Esophagus (tissue), 2 donors: Measurements from ENCODE around the gene CCNO. TPM values are rescaled to one million over a fixed set of nuclear protein-coding genes. Genes with fewer than 3 reads are reported as not detected.
A peak's percentile ranks its signal among the peaks of the same experiment; 100 is the strongest.

Experiments used
- H3K27ac ChIP-seq, 2 donors: one replicate each; pipeline ENCODE4 v1.5.1; 2013; ENCODE audit warnings: low read depth in 2 of 2, mild to moderate bottlenecking in 2 of 2, inconsistent platforms in 1 of 2, low read length in 1 of 2, moderate library complexity in 1 of 2
- H3K27me3 ChIP-seq, 2 donors: one replicate each; pipeline ENCODE4 v1.6.1; 2013; ENCODE audit warnings: low read length in 2 of 2, control low read depth in 1 of 2, mild to moderate bottlenecking in 1 of 2; ENCODE audit not compliant: insufficient read depth in 2 of 2, control insufficient read depth in 1 of 2
- H3K36me3 ChIP-seq, 2 donors: one replicate each; pipeline ENCODE4 v1.6.1; 2013; ENCODE audit warnings: low read length in 1 of 2; ENCODE audit not compliant: control insufficient read depth in 2 of 2, insufficient read depth in 2 of 2
- H3K4me1 ChIP-seq, 2 donors: one replicate each; pipeline ENCODE4 v1.6.1; 2013; ENCODE audit warnings: low read length in 1 of 2; ENCODE audit not compliant: control insufficient read depth in 2 of 2, insufficient read depth in 2 of 2
- H3K4me3 ChIP-seq, 2 donors: one replicate each; pipeline ENCODE4 v1.5.1; 2013; ENCODE audit warnings: low read length in 2 of 2, mild to moderate bottlenecking in 2 of 2, low read depth in 1 of 2, moderate library complexity in 1 of 2
- H3K9me3 ChIP-seq, 2 donors: one replicate each; pipeline ENCODE4 v1.6.1; 2013; ENCODE audit warnings: mild to moderate bottlenecking in 2 of 2, low read depth in 1 of 2, low read length in 1 of 2, moderate library complexity in 1 of 2; ENCODE audit not compliant: control insufficient read depth in 2 of 2, insufficient read depth in 1 of 2
- WGBS, 2 donors: extraction: QIAGEN DNeasy Blood & Tissue Kit; methylation state at CpG; one replicate each; pipeline ENCODE4 v1.1.7; 2013; 5-methylcytosine and 5-hydroxymethylcytosine counted together
- polyA plus RNA-seq, 2 donors: library from polyadenylated mRNA; stranded (reverse); fragments of 200-250 nt; gene quantifications; one replicate each; pipeline ENCODE4 v1.2.3, GENCODE V29; 2013
- donor health status: healthy with polysubstance abuse.
- donor health status: Bipolar disorder and iron deficiency.

Gene CCNO
- polyA plus RNA-seq, 2 donors: 1.2 to 2.0 TPM

DNA sequence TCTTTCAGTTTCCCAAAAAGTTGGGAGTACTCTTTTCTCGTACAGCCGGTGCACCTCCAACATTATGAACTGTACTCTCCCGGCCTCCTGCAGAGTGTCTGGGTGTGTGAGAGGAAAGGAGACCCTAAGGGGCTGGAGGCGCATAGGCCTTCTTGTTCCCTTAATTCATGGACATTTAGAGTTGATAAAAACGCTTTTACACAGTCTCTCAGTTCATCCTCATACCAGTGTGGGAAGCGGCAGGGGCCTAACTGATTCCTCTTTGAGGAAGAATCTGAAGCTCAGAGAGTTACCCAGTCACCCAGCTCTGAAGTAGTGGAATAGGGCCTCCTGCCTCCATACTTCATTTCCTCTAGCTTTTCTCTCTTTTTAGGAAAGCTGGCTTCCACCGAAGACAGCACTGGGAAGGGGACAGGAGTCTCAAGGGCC is 9.6 kb downstream of the CCNO start:
- WGBS, 2 donors: 65 to 73% methylated on average over 7 of the region's 7 CpGs
- Histone ChIP-seq H3K4me1 (peaks cover 11 to 19% of the 10 kb centered on the region in 2 donors), H3K27ac (no peak overlapping the region), H3K27me3 (peaks cover 0 to 21% of the 10 kb centered on the region in 2 donors), H3K4me3 (no peak overlapping the region), H3K9me3 (no peaks in the 10 kb centered on the region), H3K36me3 (no peaks in the 10 kb centered on the region)

DNA sequence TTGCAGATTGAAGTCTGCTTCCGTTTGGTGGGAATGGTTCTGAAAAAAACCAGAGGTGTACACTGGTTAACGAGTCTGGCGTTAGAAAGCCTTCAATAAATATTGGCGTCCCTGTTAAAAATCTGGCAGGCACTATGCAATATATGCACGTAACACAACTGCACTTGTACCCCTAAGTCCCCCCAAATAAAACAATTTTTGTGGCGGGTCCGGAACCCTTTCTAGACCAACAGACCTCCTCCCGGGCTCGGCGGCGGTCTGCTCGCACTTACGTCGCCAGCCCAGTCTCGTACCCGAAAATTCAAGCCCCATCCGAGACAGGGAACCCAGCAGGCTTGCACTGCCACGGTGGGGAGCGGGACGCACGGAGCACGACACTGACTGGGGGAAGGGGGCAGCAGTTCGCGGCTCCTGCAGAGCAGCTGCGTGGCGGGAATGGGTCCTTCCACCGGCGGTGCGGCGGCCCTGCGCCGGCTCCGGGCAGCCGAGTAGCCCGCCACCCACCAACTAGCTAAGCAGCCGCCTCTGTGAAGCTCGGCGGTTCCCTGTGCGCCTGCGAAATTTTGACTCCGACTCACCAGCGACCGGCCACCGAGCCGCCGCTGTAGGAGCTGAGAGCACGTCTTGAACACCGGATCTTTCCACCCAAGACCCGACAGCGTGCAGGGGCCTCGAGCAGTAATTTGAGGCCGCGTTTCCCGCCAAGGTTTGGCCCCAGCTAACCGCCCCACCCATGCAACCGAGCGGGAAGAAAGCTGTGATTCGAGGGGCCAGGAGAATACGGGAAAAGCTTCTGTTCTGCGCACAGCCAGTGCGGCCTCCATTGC is 10.2 kb downstream of the CCNO start:
- Histone ChIP-seq H3K4me1 (peaks cover 11 to 19% of the 10 kb centered on the region in 2 donors), H3K36me3 (no peaks in the 10 kb centered on the region), H3K4me3 (no peak overlapping the region), H3K27me3 (peaks cover 0 to 16% of the 10 kb centered on the region in 2 donors), H3K9me3 (no peaks in the 10 kb centered on the region), H3K27ac (no peak overlapping the region)
- 34 to 39% methylated on average over 61 of the region's 61 CpGs for WGBS, 2 donors

DNA sequence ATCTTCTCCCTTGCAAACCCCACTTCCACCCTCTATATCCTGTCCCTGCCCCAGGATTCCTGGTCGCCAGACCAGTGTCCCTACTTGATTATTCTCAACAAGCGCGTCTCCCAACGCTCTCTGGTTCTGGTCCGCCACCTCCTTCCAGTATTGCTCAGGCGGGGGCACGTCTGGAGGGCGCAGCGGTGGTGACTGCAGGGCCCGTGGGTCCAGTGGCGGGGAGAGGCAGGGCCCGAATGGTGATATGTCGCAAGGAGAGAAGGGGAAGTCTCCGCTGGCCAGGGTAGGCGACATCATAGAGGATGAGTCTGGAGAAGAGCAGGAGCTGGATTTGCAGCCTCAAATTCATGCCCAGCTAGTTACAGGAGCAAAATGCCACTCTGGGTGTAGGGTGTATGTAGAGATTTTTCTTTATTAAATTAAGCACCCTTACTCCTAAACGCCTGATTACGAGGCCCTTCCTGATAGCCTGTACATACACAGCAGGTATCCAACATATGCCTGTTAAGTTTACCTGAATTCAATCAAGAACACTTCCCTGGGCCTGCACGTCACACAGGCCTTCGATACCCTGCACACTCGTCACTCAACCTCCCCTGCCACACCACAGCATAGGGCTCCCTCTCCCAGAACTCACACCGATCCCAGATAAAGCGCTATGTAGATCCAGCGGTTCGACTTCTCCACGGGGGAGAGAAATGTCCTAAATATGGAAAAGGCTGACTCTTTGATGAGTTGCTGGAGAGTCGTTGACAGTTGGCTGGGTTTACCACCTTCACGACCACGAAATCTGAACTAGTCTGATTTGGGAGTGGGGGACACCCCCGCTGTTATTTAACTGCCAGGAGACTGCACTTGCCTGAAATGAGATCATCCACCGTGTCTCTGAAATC is 11.1 kb downstream of the CCNO start:
- Histone ChIP-seq H3K36me3 (no peaks in the 10 kb centered on the region), H3K4me3 (no peak overlapping the region), H3K27me3 (peaks cover 0 to 12% of the 10 kb centered on the region in 2 donors), H3K9me3 (no peaks in the 10 kb centered on the region), H3K4me1 (peaks cover 7 to 19% of the 10 kb centered on the region in 2 donors), H3K27ac (no peak overlapping the region)
- WGBS, 2 donors: 42 to 49% methylated on average over 30 of the region's 30 CpGs

DNA sequence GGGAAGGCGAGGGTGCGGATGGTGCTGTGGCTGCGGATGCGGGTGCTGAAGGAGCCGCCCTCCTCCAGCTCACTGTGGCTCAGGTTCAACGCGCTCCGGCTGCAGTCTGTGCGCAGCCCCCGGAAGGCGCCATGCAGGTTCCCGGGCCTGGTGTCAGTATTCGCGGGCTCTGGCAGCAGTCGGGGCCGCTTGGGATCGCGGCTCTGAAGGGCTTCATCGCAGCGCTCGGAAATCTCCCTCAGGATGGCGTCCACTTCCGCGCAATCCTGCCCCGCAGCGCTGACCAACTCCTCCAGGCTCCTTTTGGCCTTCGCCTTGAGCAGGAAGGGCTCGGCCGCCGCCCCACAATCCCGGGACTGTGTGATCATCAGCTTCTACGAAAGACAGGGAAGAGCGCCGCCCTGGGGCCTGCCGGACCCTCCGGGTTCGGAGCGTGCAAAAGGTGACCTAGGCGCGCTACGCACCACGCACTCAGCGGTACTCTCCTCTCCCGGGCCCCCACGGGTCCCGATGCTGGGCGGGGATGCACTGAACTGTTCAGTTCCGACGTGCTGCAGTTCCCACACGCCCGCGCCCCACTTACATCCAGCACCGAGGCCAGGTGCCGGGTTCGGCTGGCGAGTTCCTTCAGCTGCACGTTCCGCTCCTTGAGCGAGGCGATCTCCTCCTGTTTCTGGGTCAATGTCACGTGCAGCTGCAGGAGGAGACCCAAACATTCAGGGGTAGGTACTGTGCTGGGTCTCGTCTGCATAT is 12.8 kb downstream of the CCNO start:
- peaks cover 0 to 6% of the 10 kb centered on the region in 2 donors for H3K27me3 ChIP-seq
- no peaks in the 10 kb centered on the region for H3K9me3 ChIP-seq
- H3K36me3 ChIP-seq: no peaks in the 10 kb centered on the region
- peak overlapping the region; percentile 15 to 19 for H3K4me3 ChIP-seq
- H3K4me1 ChIP-seq: peaks cover 0 to 9% of the 10 kb centered on the region in 2 donors
- H3K27ac ChIP-seq: no peak overlapping the region
- WGBS, 2 donors: 12 to 13% methylated on average over 61 to 62 of the region's 62 CpGs

DNA sequence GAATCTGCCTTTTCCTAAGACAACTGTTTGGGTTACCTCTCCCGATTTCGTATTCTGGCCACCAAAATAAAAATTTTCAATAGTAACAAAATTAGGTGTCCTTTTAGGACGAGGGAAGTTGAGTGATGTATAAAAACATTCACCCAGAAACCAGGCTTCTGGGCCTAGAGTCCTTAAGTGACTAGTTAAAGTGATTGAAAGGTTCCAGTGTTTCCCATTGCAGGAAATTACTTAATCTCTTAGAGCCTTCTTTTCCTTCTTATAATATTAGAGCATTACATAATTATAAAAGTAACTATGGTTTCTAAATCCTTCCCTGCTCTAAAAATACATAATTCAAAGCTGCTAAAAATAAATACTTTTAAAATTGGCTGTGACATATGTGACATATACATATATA is 13.6 kb downstream of the CCNO start:
- H3K9me3 ChIP-seq: no peaks in the 10 kb centered on the region
- 85 to 94% methylated on average over 3 of the region's 3 CpGs for WGBS, 2 donors
- H3K4me1 ChIP-seq: peaks cover 0 to 9% of the 10 kb centered on the region in 2 donors
- H3K36me3 ChIP-seq: no peaks in the 10 kb centered on the region
- H3K27ac ChIP-seq: no peak overlapping the region
- peaks cover 0 to 6% of the 10 kb centered on the region in 2 donors for H3K27me3 ChIP-seq
- no peak overlapping the region for H3K4me3 ChIP-seq

DNA sequence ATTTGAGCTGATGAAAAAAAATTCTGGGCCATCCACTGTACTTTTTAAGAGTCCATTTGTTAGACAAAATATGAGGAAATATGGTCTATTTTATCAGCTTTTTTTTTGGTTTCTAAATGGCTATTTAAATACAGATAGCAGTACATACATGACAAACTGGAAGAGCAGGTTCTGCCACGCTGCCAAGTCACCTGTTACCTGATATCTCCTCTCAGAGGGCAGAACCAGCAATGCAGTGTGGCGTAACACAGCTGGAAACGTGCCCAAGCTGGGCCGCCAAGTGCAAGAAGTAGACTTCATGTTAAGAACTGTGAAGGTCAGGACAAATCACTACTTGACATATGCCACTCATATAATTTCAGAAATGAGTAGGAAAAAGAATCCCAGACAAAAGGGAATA is 14.4 kb downstream of the CCNO start:
- Histone ChIP-seq H3K4me1 (peaks cover 0 to 9% of the 10 kb centered on the region in 2 donors), H3K4me3 (no peak overlapping the region), H3K9me3 (no peaks in the 10 kb centered on the region), H3K36me3 (no peaks in the 10 kb centered on the region), H3K27me3 (peaks cover 0 to 3% of the 10 kb centered on the region in 2 donors), H3K27ac (no peak overlapping the region)
- 23 to 47% methylated on average over 4 of the region's 4 CpGs for WGBS, 2 donors

DNA sequence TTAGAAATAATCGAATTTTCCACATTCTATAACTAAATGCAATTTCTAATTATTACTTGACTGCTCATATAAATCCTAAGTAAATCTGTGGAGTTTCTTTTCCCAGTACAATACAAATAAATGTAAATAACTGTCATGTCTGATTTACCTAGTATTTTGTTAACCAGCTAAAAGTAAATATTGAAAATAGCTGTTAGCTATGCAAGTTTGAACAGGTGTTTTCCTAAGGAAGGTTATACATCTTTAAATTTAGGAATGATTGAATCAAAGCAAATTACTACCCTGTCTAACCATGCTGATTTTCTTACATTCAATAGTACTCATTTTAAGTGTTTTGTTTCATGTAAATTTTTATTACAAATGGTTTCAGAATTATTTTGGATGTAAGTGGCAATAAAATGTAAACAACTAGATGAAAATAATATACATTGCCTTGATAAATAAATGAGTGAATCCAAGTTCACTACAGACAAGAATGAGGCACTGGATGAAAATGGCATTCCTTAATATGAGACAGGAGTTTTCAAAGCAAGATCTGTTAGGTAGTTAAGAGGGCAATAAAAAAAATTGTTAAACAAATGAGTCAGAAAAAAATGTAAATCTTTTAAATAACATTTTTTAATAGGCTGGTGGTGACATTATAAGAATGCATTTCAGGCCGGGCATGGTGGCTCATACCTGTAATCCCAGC is 22.1 kb downstream of the CCNO start:
- Histone ChIP-seq H3K36me3 (no peaks in the 10 kb centered on the region), H3K27me3 (no peaks in the 10 kb centered on the region), H3K4me3 (no peak overlapping the region), H3K9me3 (no peaks in the 10 kb centered on the region), H3K27ac (no peak overlapping the region), H3K4me1 (no peaks in the 10 kb centered on the region)
- 58 to 67% methylated on average over 2 of the region's 2 CpGs for WGBS, 2 donors

DNA sequence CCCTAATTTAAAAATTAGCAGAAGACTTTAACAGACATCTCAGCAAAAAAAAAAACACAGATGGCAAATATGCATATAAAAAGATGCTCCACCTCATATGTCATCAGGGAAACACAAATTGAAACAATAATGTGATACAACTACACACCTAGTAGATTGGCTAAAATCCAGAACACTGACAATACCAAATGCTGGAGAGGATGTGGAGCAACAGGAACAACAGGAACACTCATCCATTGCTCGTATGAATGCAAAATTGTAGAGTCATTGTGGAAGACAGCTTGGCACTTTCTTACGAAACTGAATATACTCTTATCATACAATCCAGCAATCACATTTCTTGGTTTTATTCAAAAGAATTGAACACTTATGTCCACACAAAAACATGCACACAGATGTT is 28.4 kb downstream of the CCNO start:
- Histone ChIP-seq H3K27ac (no peak overlapping the region), H3K4me3 (no peak overlapping the region), H3K36me3 (no peaks in the 10 kb centered on the region), H3K9me3 (no peaks in the 10 kb centered on the region), H3K4me1 (no peaks in the 10 kb centered on the region), H3K27me3 (no peaks in the 10 kb centered on the region)
- WGBS, 2 donors: 45 to 54% methylated on average over 2 of the region's 2 CpGs

DNA sequence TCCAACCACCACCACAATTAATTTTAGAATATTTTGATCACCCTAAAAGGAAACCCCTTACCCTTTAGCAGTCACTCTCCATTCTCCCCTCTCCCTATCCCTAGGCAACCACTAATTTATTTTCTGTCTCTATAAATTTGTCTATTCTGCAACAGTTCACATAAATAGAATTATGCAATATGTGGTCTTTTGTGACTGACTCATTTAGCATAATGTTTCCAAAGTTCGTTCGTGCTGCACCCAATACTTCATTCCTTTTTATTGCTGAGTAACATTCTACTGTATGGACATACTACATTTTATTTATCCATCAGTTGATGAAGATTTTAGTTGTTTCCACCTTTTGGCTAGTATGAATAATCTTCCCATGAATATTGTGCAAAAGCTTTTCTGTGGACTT is 42.2 kb downstream of the CCNO start:
- peaks cover 0 to 2% of the 10 kb centered on the region in 2 donors for H3K27me3 ChIP-seq

More for the DNA sequence above, 42.2 kb downstream of the CCNO start:
- no peak overlapping the region for H3K27ac ChIP-seq
- no peaks in the 10 kb centered on the region for H3K36me3 ChIP-seq
- WGBS, 2 donors: 70 to 72% methylated on average over 2 of the region's 2 CpGs
- no peak overlapping the region for H3K4me3 ChIP-seq
- no peaks in the 10 kb centered on the region for H3K4me1 ChIP-seq
- H3K9me3 ChIP-seq: no peaks in the 10 kb centered on the region
